Stimulated activated naive CD4-positive, alpha-beta T cell (primary cell): Measurements from ENCODE around the gene PKM.

ENCODE experiments used
- DNase-seq, 6 experiments: peaks; one replicate each; lab custom pipeline; 2025; lab: John Stamatoyannopoulos, UW

Gene PKM

DNA sequence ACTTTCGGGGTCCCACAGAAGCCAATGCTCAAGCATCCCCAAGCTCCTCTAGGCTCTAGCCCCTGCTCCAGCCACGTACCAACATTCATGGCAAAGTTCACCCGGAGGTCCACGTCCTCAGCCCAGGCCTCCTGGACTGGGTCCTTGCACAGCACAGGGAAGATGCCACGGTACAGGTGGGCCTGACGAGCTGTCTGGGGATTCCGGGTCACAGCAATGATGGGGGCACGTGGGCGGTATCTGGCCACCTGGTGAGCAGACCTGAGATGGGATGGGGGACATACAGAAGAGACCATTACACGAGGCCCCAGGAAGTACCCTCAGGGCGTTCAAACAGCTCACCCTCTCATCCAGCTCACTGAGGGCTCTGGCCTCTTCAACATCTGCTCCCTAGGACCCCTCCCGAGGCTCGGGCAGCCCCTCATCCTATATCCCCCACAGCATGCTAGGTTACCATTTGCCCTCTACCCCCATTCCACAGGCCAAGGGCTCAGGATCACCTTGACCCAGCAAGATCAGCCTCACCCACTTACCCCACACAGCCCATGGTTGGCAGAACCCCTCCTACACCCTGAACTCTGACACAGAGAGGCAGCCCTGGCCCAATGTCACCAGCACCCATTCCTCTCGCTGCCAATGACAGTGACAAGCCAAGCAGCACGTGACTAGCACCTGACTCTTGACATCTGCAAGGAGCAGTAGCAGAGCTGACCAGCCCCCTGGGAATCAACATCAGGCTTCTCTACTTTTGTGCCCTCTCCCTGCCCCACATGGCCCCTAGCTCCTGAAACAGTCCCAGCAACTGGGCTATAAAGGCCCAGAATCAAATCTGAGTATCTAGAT is 30.4 kb downstream of the PKM start:
- DNase-seq, result no peak

GRCh38 chr15:72199721-72200212 is 31.2 kb downstream of the PKM start:
- DNase-seq, result peak; percentile 41 to 75 (median 58)

GRCh38 chr15:72199205-72199515 is 31.8 kb downstream of the PKM start:
- DNase-seq, result no peak

- no peak for DNase-seq
Observed at GRCh38 chr15:72198356-72199204, 32.4 kb downstream of the PKM start.

DNA sequence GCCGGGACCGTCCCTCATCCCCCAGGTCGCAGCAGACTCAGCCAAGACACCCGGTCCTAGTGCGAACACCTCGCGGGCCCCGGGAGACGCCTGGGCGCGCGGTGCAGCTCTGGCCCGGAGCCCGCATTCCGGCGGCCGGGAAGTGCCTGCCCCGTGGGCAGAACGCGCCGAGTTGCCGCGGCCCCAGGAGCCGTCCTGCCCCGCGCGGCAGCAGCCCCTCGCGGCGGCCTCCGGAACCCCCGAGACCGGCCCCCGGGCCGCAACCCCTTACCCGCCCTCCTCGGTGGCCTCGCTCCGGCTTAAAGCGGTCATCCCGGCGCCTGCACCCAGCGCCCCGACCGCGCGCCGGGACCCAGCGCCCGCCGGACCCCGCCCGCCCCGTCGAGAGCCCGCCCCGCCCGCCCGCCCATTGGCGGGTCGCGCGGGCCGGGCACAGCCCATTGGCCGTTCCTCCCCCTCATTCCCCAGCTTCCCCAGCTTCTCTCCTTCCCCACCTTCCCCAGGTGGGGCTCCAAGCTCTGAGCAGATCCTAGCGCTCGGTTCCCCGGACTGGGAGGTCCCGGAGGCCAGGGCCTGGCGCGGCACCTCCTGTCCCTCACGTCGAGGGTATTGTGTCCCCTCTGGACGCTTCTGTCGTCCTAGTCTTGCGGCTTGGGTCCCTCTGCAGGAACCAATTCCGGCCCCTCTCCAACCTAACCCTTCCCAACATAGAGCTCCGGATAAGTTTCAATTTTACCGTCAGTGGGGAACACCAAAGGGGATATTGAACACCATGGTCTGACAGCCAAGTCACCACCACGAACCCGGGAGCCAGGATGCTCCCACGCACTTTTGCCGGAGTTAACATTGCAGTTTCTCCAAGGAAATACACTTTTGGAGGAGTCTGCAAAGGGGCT is 33.3 kb downstream of the PKM start, which contains the start of gene GRAMD2A:
Gene GRAMD2A (minus strand): TSS at position 328 of the 896 bp plus-strand sequence.
- DNase-seq, result peak in 1 of 6 experiments; percentile 31

GRCh38 chr15:72197041-72197459 is 33.9 kb downstream of the PKM start:
- no peak for DNase-seq

- no peak for DNase-seq
Observed at GRCh38 chr15:72196409-72197040, 34.5 kb downstream of the PKM start.

GRCh38 chr15:72195101-72195511 is 35.9 kb downstream of the PKM start:
- DNase-seq, result no peak

DNA sequence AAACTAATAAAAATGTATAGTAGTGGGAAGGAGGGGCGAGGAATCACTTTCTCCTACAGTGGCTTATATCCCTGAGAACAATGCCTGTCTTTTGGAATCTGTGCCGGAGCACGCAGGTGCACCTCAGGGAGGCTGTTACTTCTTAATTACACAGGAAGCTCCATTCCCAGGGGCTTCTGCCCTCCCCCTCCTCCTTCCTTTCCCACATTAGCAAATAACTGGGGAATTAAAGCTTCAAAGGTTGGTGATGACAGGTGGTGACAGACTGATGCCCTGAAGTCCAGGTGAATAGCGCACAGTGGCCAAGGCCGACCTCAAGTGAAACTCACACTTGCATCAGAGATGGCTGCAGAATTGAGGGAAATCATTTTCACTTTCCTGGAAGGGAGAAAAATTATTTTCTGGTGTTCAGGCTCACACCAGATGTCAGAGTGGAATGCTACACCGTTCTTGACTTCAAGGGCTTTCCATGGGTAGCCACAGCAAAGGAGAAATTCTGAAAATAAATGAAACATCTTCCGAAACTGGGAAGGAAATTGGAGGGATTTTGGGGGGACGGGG is 37.1 kb downstream of the PKM start:
- no peak for DNase-seq

- DNase-seq, result no peak
Observed at GRCh38 chr15:72192416-72192815, 38.6 kb downstream of the PKM start.

DNA sequence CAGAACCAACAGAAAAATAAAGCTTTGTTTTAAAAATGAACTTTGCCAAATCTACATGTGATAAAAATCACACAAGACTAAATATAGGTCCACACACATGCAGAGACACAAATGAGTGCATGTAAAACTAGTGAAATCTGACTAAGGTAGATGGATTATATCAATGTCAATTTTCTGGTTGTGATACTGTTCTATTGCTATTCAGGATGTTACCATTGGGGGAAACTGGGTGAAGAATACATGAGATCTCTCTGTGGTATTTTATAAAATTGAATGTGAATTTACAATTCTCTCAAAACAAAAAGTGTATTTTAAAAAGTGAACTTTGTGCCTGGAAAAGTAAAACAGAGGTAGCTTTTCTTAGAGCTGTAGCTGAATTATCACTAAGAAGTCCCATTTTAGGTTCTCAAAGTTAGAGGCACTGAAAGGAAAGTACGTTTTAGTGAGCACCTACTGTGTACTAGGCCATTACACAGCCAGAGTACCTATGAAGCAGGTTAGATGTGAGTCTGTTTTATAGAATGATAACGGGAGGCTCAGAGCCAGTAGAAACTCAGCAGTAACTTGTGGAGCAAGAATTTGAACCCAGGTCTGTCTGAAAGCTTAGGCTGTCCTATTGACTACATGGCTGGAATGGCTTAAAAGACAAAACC is 41.6 kb downstream of the PKM start:
- DNase-seq, result no peak

GRCh38 chr15:72184165-72184811 is 46.7 kb downstream of the PKM start:
- no peak for DNase-seq

DNA sequence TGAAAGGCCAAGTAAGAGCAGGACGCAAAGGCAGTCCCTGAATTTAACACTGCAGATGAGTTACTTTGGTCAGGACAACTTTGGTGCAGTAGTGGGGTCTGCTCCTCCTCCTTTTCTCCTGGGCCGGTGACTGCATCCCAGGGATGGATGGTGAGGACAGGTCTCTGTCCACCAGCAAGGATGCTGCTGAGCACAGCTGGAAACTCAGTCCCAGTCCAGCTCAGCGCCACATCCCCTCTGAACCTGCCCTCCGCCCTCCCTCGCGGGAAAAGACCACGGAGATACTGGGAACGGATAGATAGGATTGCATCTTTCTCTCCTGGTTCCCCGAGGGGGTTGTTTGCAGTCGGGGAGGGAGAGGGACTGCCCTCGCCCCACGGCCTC is 47.2 kb downstream of the PKM start:
- DNase-seq, result no peak

- no peak for DNase-seq
Observed at GRCh38 chr15:72182673-72183072, 48.3 kb downstream of the PKM start.

GRCh38 chr15:72182244-72182643 is 48.7 kb downstream of the PKM start:
- no peak for DNase-seq

GRCh38 chr15:72180761-72181324 is 50.1 kb downstream of the PKM start:
- DNase-seq, result no peak

DNA sequence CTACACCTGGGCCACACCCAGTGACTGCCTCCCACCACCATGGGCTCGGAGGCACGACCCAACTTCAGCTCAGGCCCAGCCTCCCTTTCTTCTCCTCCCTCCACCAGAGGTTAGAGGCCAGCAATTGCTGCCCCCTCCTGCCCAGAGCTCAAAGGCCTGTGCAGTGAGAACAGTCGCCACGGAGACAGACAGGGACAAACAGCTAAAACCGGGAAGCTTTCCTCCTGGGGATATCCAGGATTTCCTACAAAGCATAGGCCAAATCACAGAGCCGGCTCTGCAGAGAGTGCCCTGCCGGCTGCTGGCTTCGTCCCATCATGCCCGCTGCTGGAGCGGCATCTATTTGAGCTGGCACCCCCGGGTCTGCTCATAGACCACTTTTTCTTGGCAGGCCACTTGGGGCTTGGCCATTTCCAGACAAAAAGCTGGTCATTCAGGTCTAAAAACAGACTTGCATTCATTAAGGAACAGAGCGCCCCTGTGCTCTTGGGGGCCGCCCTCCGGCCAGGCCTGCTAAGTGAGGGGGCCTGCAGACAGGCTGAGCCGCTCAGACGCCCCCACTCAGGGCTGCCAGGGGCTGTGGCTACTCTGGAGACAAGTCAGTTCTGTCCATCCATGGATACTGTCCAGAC is 50.9 kb downstream of the PKM start:
- DNase-seq, result no peak

GRCh38 chr15:72178976-72179585 is 51.9 kb downstream of the PKM start:
- no peak for DNase-seq

- no peak for DNase-seq
Observed at GRCh38 chr15:72176743-72177142, 54.2 kb downstream of the PKM start.
